LNCaP clone FGC (cell line): ENCODE data around the gene ARHGEF11.

ENCODE experiments used
- DNase-seq: peaks from one replicate; pipeline ENCODE4 v3.0.0-alpha.2; 2011; ENCODE audit warnings: low read depth
- H3K4me3 ChIP-seq: 2 replicates; pipeline ENCODE4 v1.5.1; 2011; ENCODE audit warnings: mild to moderate bottlenecking, low read depth, low read length, control low read depth
- TF ChIP-seq, protein P1 (sequence below): IDR thresholded peaks from 2 replicates; pipeline ENCODE4 v1.5.1; 2012; ENCODE audit warnings: mild to moderate bottlenecking; ENCODE audit not compliant: control insufficient read depth, insufficient read depth; ENCODE audit errors: extremely low read depth

The ARHGEF11 gene

GRCh38 chr1:156936191-156936590 is 109.4 kb downstream of the ARHGEF11 start:
- TF ChIP-seq, protein P1, sequence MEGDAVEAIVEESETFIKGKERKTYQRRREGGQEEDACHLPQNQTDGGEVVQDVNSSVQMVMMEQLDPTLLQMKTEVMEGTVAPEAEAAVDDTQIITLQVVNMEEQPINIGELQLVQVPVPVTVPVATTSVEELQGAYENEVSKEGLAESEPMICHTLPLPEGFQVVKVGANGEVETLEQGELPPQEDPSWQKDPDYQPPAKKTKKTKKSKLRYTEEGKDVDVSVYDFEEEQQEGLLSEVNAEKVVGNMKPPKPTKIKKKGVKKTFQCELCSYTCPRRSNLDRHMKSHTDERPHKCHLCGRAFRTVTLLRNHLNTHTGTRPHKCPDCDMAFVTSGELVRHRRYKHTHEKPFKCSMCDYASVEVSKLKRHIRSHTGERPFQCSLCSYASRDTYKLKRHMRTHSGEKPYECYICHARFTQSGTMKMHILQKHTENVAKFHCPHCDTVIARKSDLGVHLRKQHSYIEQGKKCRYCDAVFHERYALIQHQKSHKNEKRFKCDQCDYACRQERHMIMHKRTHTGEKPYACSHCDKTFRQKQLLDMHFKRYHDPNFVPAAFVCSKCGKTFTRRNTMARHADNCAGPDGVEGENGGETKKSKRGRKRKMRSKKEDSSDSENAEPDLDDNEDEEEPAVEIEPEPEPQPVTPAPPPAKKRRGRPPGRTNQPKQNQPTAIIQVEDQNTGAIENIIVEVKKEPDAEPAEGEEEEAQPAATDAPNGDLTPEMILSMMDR, result no peak
- H3K4me3 ChIP-seq, result no peak overlapping the region

GRCh38 chr1:156935505-156936128 is 109.9 kb downstream of the ARHGEF11 start:
- no peak overlapping the region for H3K4me3 ChIP-seq
- no peak for DNase-seq
- TF ChIP-seq, protein P1, result no peak

More at GRCh38 chr1:156936191-156936590, 109.4 kb downstream of the ARHGEF11 start:
- no peak for DNase-seq

GRCh38 chr1:156933136-156933535 is 112.4 kb downstream of the ARHGEF11 start:
- no peak for DNase-seq
- TF ChIP-seq, protein P1, result no peak
- no peak overlapping the region for H3K4me3 ChIP-seq

DNA sequence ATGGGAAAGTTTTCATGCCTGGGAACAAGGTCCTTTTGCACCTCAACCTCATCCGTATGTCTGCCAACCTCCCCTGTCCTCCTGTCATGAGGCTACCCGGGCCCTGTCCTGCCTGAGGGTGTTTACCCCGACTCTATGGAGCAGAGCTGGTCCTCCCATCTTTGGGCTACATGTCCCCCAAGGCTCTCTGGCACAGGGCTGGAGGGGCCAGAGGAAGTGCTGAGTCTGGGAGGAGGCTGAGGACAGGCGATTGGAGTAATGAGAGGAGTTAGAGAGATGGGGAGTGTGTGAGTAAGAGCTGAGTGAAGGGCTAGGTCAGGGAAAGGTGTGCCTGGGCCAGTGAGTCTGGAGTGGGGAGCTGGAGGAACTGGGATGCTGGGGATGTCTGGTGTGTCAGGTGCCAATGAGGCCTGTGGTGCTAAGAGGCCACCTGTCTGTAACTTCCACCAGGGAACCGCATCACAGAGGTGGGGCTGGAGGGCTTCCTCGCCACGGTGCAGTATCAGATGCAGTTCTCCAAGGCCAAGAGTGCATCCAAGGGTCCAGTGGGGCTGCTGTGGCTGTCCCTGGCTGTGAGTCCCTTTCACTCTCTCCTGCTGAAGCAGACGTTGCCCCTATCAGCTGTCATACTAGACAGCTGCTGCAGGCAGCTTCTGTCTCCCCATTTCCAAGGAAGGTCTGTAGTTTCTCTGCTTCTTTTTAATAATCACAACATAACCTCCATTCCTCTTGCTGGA is 113.4 kb downstream of the ARHGEF11 start:
- DNase-seq, result no peak
- no peak overlapping the region for H3K4me3 ChIP-seq
- TF ChIP-seq, protein P1, result no peak

- no peak for DNase-seq
- TF ChIP-seq, protein P1, result no peak
- no peak overlapping the region for H3K4me3 ChIP-seq
Observed at GRCh38 chr1:156931211-156931952, 114.2 kb downstream of the ARHGEF11 start.

DNA sequence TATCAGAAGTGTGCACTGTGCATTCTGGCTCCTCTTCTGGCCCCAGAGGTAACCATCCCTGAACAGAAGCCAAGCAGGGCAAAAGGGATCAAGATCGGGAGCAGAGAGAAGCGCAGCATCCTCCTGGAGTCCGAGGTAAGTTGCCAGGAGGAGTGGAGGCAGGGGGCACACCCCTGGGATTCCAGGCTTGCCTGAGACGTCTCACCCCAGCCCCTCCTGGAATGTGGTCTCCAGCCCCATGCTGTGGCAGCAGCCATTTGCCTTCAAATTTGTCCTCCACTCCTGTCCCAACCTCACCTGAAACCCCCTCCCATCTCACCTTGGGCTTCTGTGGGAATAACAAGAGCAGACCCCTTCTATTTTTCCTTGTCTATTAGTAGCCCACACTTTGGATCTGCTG is 115.1 kb downstream of the ARHGEF11 start:
- no peak overlapping the region for H3K4me3 ChIP-seq
- TF ChIP-seq, protein P1, result no peak
- DNase-seq, result no peak
